Measurements from ENCODE around the gene KIFC1.
"Not testable (repeated sequence)": the region's sequence is repeated elsewhere in the genome, so short reads cannot be mapped to it uniquely, and the experiment has no call there.

The KIFC1 gene, protein sequence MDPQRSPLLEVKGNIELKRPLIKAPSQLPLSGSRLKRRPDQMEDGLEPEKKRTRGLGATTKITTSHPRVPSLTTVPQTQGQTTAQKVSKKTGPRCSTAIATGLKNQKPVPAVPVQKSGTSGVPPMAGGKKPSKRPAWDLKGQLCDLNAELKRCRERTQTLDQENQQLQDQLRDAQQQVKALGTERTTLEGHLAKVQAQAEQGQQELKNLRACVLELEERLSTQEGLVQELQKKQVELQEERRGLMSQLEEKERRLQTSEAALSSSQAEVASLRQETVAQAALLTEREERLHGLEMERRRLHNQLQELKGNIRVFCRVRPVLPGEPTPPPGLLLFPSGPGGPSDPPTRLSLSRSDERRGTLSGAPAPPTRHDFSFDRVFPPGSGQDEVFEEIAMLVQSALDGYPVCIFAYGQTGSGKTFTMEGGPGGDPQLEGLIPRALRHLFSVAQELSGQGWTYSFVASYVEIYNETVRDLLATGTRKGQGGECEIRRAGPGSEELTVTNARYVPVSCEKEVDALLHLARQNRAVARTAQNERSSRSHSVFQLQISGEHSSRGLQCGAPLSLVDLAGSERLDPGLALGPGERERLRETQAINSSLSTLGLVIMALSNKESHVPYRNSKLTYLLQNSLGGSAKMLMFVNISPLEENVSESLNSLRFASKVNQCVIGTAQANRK

DNA sequence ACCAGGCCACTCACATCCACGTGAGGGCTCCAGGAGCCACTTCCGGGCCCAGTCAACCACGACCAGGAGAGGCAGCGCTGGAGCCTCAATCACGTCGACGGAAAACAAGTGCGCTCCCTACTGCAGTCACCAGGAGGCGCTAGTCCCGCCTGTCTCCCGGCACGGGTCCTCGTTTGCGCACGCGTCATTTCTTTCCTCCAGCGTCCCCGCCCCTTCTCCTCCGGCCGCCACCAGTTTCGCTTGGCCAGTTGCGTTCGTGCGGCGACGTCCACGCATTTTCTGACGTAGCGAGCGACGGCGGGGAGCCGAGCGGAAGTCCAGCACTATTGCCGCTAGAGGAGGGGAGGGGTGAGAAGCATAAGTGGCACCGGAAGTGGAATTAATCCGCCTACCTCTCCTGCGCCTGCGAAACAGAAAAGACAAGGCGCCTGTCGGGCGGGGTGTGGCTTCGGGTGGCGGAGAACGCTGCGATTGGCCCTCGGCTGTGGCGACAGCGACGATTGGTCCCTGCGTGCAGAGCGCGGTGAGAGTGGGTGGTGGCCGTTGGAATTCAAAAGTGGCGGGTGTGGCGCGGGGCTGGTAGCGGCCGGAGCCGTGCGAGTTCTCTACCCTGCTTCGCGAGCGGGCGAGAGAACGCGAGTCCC lies at the start of gene KIFC1:
Gene KIFC1, plus strand, starts transcription at position 546 of the 644 bp plus-strand sequence. CDS start 163 bp downstream, outside the sequence.
- peak; percentile 96 for DNase-seq (ENCODE audit: low read depth)

- DNase-seq (ENCODE audit: low read depth) = not testable (repeated sequence)
These were observed 48.0 kb upstream of the KIFC1 start for GRCh38 chr6:33343606-33343952.

GRCh38 chr6:33343953-33344611 lies 47.5 kb upstream of the KIFC1 start:
- DNase-seq (ENCODE audit: low read depth) = no peak

- DNase-seq (ENCODE audit: low read depth) = no peak
These were observed 46.6 kb upstream of the KIFC1 start for GRCh38 chr6:33344701-33345697.

DNA sequence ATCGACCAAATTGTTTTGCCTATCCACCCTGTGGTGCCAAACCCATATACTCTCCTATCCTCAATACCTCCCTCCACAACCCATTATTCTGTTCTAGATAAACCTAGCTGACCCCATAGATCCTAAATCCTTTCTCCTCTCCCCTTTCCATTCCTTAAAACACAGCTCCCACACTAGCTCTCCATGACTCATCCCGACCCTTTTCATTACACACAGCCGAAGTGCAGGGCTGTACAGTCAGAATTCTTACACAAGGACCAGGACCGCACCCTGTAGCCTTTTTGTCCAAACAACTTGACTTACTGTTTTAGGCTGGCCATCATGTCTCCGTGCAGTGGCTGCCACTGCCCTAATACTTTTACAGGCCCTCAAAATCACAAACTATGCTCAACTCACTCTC lies 44.7 kb upstream of the KIFC1 start:
- DNase-seq (ENCODE audit: low read depth) = not testable (repeated sequence)

GRCh38 chr6:33347816-33348215 lies 43.8 kb upstream of the KIFC1 start:
- DNase-seq (ENCODE audit: low read depth) = no peak

DNA sequence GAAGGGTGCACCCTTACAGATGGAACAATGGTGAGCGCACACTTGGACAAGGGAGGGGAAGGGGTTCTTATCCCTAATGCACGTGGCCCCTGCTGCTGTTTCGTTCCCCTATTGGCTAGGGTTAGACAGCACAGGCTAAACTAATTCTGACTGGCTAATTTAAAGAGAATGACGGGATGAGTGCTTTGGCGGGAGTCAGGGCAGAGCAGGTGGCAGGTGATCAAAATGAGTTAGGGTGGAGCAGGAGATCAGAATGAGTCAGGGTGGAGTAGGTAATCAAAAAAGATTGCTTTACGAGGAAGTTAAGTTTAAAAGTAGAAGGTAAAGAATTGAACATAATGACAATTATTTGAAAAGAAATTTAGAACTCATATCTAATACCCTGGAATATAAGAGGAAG lies 35.8 kb upstream of the KIFC1 start:
- not testable (repeated sequence) for DNase-seq (ENCODE audit: low read depth)

GRCh38 chr6:33356295-33356694 lies 35.3 kb upstream of the KIFC1 start:
- no peak for DNase-seq (ENCODE audit: low read depth)

DNA sequence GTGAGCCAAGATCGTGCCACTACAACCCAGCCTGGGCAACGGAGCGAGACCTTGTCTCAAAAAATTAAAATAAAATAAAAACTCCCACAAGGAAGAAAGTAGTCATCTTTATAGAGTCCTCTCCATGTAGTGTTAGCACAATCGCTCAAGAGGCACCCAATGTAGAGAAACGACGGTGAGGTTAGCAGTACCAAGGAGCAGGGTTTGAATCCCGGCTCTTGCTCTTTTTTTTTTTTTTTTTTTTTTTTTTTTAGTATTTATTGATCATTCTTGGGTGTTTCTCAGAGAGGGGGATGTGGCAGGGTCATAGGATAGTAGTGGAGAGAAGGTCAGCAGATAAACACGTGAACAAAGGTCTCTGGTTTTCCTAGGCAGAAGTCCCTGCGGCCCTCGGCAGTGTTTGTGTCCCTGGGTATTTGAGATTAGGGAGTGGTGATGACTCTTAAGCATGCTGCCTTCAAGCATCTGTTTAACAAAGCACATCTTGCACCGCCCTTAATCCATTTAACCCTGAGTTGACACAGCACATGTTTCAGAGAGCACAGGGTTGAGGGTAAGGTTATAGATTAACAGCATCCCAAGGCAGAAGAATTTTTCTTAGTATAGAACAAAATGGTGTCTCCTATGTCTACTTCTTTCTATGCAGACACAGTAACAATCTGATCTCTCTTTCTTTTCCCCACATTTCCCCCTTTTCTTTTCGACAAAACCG lies 34.3 kb upstream of the KIFC1 start:
- DNase-seq (ENCODE audit: low read depth) = not testable (repeated sequence)

DNA sequence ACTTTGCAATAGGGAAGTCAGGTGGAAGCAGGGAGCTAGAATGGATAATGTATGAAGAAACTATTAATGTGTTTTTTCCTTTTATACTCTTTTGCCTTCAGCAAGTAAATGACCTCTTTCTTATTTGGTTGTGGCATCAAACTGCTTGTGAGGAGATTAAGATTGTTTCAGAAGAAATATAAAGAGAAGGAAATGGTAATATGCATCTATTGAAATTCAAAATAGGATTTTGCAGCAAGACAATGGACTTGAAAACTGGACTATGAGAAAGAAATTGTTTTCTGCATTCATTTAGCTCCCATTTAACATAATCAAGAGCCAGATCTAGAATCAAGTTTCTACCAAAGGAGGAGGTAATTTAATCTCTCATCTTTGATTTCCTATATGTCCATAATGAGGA lies 32.3 kb upstream of the KIFC1 start:
- DNase-seq (ENCODE audit: low read depth) = no peak

DNA sequence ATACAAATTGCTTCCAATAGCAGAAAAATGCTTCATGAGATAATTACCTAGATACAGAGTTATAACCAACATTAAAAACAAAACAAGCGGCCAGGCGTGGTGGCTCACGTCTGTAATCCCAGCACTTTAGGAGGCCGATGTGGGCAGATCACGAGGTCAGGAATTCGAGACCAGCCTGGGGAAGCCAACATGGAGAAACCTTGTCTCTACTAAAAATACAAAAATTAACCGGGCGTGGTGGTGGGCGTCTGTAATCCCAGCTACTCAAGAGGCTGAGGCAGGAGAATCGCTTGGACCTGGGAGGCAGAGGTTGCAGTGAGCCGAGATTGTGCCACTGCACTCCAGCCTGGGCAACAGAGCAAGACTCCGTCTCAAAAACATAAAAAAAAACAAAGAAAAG lies 28.1 kb upstream of the KIFC1 start:
- not testable (repeated sequence) for DNase-seq (ENCODE audit: low read depth)

DNA sequence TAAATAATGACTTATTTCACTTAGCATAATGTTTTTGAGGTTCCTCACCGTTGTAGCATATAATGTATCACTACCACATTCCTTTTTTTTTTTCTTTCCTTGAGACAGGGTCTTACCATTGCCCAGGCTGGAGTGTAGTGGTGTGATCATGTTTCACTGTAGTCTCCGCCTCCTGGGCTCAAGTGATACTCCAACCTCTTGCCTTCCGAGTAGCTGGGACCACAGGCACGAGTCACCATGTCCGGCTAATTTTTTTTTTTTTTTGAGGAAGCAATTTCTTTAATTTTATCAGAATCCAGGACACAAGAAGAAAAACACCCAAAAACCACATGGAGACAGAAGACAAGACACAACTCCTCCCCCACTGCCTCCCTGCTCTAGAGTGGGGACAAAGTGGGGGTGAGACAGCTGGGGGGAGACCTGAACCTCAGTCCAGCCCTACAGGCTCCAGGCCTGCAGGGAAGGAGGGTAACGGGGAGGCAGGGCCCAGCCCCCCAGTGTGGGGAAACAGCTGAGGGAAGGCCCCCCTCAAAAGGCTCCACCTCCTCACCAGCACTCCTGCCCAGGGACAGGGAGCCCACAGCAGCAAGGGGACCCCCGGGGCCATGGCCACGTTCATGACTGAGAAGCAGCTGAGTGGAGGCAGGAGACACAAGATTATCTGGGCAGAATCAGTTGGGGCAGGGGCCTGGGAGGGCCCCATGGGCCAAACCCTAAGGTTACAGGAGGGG lies 27.0 kb upstream of the KIFC1 start:
- DNase-seq (ENCODE audit: low read depth) = not testable (repeated sequence)

GRCh38 chr6:33365206-33365971 lies 26.2 kb upstream of the KIFC1 start:
- DNase-seq (ENCODE audit: low read depth) = not testable (repeated sequence)

- no peak for DNase-seq (ENCODE audit: low read depth)
These were observed 24.5 kb upstream of the KIFC1 start for GRCh38 chr6:33367009-33367714.

- DNase-seq (ENCODE audit: low read depth) = not testable (repeated sequence)
These were observed 24.0 kb upstream of the KIFC1 start for GRCh38 chr6:33367715-33368025.

DNA sequence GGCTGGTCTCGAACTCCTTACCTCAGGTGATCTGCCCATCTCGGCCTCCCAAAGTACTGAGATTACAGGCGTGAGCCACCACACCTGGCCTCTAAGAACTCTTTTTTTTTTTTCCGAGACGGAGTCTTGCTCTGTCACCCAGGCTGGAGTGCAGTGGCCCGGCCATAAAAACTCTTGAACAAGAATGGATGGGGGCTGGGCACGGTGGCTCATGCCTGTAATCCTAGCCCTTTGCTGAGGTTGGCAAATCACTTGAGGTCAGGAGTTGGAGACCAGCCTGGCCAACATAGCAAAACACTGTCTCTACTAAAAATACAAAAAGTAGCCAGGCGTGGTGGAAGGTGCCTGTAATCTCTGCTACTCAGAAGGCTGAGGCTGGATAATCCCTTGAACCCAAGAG lies 19.7 kb upstream of the KIFC1 start:
- not testable (repeated sequence) for DNase-seq (ENCODE audit: low read depth)

GRCh38 chr6:33372526-33373123 lies 19.0 kb upstream of the KIFC1 start:
- DNase-seq (ENCODE audit: low read depth) = no peak

Data from stimulated activated CD8-positive, alpha-beta memory T cell treated with anti-CD3 and anti-CD28 coated beads, Interleukin-15, amount 100 ng/mL, for 24 hours (primary cell).